Measurements from ENCODE around the gene E2F2.

DNA sequence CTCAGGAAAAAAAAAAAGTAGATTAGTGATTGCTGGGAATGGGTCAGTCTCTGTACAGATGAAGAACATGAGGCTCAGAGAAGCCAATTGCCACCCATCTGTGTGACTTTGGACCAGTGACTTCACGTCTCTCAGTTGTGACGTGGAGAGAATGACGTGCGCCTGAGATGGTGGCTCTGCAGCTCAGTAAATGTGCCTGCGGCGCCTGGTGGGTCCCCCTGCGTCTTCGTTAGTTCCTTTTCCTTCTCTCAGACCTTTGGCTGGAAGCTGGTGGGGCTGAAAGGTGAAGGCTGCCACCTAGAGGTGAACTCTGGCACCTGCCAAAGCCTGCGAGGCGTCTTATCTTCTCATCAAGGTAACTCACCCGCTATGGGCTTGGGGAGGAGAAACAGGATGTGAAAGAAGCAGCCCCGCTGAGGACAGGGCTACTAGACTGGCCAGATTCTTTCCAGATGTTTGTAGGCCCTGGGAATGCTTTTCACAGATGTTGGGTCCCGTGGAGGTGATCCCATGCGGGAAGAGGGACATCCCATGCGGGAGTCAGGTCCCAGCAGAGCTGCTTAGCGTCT, 8.7 kb upstream of the E2F2 start:
- TF ChIP-seq POLR2A (IDR thresholded peaks at IDR 0.05): no peak
- TF ChIP-seq, protein P1, sequence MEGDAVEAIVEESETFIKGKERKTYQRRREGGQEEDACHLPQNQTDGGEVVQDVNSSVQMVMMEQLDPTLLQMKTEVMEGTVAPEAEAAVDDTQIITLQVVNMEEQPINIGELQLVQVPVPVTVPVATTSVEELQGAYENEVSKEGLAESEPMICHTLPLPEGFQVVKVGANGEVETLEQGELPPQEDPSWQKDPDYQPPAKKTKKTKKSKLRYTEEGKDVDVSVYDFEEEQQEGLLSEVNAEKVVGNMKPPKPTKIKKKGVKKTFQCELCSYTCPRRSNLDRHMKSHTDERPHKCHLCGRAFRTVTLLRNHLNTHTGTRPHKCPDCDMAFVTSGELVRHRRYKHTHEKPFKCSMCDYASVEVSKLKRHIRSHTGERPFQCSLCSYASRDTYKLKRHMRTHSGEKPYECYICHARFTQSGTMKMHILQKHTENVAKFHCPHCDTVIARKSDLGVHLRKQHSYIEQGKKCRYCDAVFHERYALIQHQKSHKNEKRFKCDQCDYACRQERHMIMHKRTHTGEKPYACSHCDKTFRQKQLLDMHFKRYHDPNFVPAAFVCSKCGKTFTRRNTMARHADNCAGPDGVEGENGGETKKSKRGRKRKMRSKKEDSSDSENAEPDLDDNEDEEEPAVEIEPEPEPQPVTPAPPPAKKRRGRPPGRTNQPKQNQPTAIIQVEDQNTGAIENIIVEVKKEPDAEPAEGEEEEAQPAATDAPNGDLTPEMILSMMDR (IDR thresholded peaks at IDR 0.05): peak; percentile 89 to 96 (median 92)

Data from heart left ventricle (tissue), 13 donors.